CD4-positive, alpha-beta T cell treated with Interferon gamma for 1 hour (primary cell): ENCODE results near the gene NT5M.

ENCODE experiments used
- DNase-seq: peaks from one replicate; pipeline ENCODE4 v3.0.0-alpha.2; 2020

The NT5M gene

DNA sequence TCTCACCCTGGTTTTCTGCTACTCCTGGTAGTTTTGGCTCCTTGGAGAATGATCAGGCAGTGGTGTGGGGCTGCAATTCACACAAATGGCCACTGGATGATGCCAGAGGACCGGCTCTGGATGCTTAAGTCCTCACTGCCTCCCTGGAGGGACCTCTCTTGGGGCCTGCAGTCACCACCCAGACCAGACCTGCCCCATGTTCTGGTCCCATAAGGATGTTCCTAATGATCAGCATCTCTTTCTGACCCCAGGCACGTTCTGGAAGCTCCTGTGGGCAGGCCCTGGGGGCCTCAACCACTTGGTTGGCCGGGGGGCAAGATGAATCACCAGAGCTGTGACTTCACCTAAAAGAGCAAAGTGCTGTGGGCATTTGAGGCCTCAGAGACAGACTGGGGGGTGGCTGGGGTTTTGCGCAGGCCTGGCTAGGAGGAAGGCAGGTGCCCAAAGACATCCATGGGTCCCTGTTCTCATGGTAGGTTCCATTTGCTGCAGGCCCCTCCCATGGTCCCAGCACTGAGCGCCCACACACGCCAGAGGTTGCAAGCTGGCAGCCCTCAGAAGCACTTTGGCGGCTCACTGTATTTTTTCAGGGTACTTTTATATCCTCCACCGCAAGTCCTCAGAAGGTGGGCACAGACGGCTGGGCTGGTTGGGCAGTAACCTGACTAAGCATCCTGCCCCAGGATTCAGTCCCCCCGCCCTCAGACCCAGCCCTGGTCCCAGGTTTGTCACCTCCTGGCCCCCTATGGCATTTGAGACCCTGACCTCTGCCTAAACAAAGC, 53.2 kb downstream of the NT5M start:
- DNase-seq = peak; percentile 61

DNA sequence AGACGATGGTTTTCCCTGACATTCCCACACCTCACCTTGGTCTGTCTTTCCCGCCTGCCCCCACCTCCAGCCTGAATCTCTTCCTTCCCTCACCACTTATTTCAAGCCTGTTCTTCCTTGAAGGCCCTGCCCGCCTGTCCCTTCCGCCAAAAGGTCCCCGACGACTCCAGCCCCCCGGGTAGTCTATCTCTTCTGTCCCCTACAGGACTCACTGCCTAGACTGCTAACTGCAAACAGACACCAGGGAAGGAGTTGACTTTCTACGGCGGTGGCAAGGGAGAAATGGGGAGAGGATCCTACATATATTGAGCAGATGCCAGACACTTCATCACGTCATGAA, 53.7 kb downstream of the NT5M start:
- no peak for DNase-seq

DNA sequence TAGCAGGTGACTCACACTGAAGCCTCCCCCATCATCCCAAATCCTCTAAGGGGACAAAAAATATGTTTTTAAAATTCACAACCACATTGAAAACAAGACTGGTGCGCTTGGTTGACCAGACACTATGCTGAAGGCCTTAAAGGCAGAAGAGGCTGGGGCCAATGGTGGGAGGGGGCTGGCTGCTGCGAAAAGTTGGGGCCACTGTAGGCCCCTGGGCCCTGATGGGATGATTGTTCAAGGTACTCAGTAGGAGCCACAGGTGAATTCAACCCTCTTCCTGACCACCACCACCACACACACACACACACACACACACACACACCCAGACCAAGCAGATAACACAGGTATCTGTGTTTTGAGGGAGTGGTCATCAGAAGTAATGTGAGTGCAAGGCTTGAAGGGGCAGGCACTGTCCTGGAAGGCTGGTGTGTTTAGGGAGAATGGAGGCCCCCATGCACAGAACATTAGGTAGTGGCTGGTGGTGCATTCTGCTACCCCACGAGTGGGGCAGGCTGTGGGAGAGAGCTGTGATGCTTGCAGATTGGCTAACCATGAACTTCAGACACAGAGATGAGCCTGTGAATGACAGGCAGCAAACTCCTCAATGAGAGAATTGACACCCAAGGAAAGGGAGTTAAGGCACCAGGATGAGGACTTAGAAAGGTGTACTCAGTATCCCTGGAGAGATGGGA, 55.0 kb downstream of the NT5M start:
- no peak for DNase-seq

DNA sequence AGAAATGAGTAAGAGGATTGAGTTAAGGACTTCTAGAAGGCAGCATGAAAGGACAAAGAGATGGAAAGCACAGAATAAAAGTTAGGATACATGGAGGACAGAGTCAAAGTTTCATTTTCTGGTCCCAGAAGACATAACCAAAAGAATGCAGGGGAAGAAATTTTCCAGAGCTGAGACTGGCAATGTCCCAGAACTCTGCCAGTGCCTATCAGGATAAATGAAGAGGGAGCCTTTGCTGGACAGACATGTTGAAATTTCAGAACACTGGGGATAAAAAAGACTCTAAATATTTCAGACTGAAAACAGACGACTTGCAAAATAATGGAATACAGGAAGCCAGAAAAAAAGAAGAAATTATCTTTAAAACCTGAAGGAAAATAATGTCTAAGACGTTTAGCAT, 55.7 kb downstream of the NT5M start:
- DNase-seq = no peak

DNA sequence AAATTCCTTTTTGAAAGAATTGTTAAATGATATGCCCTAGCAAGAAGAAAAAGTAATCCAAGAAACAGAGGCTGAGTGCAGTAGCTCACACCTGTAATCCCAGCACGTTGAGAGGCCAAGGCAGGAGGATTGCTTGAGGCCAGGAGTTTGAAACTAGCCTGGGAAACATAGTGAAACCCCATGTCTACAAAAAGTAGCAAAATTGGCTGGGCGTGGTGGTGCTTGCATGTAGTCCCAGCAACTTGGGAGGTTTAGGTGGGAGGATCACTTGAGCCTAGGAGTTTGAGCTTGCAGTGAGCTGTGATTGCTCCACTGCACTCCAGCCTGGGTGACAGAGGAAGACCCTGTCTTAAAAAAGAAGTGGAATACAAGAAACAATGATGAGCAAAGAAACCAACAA, 56.1 kb downstream of the NT5M start:
- no peak for DNase-seq

DNA sequence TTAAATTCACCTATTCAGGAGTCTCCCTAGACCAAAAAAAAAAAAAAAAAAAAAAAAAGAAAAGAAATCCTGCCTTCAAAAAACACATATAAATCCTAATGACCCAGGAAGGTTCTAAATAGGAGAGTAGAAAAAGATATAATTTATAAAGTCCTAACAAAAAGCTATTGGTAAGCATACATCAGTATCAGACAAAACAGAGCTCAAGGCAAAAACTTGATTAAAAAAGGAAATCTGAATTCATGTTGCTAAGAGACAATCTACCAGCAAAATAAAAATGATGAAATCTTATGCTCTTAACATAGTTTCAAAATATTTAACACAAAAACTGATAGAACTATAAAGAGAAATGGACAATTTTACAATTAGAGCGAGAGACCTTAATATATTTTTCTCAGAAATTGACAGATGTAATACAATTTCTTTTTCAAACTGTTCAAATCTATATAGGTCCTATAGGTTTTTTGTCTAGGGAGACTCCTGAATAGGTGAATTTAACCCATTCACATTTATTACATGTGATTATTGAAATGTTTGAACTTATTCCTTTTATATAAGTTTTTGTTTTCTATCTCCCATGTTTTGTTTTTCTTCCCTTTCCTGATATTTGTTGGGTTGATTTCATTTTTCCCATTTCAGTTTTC, 57.0 kb downstream of the NT5M start:
- no peak for DNase-seq

DNA sequence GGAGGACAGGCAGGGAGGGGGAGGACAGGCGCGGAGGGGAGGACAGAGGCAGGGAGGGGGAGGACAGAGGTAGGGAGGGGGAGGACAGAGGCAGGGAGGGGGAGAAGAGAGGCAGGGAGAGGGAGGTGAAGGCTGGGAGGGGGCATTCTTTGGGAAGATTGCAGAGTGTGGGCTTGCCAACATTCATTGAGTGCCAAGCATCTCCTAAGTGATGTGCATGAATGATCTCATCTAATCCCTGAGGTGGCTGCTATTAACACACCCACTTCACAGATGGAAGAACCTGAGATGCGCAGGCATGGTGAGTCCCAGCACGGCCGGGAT, 58.3 kb downstream of the NT5M start:
- DNase-seq = no peak

DNA sequence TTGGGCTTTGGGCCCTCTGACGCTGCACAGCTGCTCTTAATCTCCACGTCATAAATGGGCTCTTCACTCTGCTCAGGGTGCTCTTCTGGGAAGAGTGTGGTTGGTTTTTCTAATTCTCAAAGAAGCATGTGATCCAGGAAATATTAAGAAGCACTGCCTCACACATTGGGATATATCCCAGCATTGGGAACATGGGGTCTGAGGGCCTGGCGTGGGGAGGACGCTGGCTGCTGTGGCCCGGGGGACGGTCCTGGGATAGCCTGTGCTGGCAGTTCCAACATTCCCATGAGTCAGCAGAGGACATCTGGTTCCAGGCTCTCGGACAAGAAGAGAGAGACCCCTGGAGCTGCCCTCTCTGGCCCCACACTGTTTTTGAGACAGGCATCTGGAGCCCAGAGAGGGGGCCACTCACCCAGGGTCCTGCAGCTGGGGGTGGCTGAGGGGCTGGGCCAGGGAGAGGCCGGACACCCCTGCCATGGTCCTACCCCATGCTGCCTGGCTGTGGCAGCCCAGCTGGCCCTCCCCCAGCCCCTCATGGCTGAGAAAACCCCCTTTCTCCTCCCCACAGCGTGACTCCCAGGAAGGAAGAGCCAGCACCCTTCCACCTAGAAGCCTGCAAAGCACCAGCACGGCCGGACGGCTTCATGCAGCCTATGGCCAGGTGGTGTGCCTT, 58.8 kb downstream of the NT5M start:
- DNase-seq = no peak

DNA sequence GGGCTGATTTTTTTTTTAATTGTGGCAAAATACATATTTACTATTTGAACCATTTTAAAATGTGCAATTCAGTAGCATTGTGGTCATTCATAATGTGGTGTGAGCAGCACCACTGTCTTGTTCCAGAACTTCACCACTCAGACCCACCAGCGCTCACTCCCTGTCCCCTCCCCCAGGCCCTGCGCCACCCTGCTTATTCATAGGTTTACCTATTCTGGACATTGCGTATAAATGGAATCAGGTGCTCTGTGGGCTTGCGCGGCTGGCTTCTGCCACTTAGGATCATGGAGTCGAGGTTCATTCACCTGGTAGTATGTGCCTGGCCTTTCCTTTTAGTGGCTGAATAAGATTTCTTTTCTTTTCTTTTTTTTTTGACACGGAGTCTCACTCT, 59.4 kb downstream of the NT5M start:
- DNase-seq = no peak

DNA sequence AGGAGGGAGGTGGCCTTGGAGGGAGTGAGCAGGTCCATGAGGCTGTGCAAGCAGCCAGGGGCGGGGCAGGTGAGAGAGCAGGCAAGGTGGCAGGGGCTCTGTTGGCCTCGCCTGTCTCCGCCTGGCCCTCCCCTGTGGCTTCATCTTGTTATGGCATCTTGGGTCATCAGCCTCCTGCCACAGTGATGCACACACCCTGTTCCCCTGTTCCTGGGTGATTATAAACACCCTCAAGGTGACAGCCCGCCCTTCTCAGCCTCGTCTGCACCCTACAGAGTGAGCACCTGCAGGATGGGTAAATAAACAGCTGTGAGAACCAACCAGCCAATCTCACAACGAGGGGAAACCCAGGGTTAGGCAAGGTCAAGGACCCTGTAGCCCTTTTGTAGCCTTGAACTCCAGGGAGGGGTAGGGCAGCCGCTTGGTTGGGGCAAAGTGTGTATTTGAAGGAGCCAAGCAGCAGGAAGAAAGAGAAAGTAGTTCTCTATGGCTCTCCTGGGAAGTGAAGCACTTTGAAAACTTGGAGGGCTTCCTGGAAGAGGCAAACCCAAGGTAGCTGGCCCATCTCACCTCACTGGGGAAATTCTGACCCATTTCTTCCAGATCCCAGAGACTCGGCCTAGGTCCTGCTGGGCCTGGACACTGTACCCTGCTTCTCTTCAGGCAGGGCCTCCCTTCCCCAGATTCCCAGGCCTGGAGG, 60.6 kb downstream of the NT5M start:
- peak; percentile 43 for DNase-seq

DNA sequence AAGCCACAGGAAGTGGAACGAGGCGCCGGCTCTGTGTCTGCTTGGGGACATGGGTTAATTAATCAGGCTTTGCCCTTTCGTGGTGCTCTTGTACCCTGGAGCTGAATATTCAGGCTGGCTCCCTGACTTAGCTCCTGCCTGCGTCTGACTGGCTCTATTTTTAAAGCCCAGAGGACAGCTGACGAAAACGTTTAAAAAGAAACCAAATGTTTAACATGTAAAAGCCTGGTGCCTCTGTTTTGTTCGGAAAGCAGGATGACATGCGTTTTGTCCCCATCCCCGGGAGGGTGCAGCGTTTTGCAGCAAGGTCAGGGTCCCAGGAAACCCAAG, 61.1 kb downstream of the NT5M start:
- DNase-seq = no peak

DNA sequence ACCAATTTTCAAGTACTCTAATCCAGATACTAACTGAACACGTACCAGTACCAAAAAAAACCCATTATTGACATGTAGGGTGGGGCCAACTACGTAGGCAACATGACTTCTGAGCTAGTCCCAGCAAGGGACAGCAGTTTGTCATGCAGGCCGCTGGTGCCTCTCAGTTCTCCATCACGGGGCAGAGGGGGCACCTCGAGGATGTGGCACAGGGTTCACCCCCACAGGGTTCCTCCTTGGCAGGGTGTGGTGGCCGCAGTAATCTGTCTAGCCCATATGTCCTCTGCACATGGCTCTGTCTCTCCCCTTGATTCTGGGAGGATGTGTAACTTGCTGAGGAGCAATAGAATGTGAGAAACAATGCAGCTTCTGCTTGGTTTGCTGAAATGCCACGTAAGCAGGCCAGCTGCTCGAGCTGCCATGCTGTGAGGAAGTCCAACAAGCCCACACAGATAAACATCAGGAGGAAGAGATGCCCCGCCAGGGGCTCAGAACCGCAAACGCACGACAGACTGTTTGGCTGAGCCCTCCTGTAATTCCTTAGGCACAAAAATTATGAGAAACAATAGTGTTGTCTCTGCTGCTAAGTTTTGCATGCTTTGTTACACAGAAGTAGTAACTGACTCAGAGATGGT, 62.4 kb downstream of the NT5M start:
- DNase-seq = no peak

DNA sequence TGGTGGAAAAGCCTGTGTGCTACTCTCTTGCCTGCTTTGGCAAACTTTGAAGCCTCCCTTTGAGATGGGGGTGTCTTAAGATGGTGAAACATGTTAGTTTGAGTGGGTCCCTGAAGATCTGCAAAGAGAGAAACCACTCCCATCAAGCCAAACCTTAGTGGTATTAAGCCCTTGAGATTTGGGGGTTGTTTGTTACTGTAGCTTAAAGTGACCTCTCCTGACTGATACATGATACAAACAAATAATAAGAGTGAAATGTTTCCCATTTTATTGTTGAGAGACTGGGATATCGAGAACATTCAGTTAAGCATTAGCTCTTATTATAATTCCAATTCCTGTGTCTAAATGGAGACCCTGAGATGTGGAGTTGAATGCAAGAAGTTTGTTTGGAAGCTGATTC, 63.1 kb downstream of the NT5M start:
- DNase-seq = no peak

DNA sequence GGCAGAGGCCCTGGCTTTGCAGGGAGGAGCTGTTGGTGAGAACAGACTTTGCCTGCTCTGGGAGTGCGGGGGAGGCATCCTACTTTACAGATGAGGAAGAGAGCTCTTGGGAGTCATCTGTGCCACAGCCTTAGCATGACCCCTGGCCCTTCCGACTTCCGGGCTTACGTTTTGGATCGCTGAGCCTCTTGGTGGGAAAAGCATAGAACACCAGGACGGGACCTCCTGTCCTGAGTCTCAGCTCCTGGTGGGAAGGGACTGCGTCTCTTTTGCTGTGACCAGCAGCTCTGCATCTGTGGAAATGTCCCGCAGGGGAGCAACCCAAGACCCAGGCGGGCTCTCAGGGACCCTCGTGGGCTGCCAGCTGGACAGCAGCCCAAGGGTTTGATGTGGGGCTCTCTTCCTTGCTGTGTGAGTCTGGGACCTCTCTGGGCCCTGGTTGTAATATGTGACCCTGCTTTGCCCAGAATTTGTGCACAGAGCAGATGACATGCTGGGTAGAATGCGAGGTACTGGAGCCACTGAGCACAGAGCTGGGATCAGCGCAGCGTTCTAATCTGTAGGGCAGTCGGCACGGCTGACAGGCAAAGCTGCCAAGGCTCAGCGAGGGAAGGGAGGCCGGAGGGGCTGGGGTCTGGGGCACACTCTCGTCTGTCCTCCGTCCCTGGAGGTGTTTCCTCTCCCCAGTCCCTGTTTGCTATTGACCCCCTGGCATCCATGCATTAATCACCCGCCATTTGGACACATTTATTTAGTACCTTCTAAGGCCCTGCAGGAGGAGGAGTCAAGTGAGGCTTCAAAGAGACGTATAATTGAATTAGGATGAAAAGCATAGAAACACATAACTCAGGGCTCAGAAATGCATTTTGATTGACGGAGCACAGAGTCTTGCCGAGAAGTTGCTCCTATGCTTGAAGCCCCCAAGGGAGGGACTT, 64.0 kb downstream of the NT5M start:
- DNase-seq = no peak

DNA sequence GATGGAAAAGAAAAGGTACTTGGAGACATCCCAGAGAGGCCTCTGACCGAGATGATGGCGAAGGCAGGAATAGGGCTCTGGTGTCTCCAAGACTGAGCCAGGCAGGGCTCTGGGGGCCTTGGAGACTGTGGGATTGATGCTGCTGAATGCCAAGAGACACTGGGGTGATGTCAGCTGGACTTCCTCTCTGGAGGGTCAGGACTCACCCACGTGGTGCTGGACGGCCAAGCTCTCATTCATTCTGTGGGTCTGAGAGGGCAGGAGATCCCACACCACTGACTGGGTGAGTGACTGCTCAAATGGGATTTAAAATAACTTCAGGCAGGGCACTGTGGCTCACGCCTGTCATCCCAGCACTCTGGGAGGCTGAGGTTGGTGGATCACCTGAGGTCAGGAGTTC, 64.8 kb downstream of the NT5M start:
- DNase-seq = no peak

DNA sequence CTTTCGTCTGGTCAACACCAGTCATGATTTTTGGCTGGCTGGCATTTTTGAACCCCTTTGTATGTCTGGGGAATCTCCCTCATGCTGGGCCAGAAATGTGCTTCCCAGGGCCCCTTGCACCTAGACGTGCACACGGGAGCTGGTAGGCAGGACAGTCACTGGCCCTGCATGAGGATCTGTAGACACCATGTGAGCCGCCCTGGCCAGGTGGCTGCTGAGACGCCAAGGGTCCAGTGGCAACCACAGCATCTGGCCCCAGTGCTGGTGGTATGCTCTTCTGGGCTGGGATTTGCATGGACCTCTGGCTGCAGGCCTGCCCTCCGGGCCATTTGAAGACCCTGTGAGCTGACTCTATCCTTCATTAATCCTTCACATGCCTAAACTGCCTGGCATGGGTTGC, 67.5 kb downstream of the NT5M start:
- no peak for DNase-seq

DNA sequence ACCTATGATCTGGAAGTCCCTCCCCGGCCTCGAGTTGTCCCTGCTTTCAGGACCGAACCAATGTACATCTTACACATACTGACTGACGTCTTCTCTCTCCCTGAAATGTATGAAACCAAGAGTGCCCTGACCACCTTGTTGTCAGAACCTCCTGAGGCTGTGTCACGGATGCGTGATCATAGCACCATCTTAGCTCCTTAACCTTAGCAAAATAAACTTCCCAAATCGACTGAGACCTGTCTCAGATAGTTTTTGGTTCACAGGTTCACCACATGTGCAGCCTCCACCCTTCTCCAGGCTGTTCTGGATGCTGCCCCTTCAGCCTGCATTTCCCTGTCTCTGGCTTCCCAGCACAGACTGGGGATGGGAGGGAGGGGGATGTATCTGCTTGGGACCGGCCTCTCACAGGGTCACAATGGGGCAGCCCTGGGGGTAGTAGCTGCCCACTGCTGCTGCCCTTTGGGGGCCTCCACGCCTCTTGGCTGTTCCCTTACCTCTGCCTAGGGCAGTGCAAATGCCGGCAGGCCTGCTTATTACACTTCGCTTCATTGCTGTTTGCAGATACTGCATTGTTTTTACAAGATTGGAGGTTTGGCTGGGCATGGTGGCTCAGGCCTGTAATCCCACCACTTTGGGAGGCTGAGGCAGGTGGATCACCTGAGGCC, 69.8 kb downstream of the NT5M start:
- no peak for DNase-seq

DNA sequence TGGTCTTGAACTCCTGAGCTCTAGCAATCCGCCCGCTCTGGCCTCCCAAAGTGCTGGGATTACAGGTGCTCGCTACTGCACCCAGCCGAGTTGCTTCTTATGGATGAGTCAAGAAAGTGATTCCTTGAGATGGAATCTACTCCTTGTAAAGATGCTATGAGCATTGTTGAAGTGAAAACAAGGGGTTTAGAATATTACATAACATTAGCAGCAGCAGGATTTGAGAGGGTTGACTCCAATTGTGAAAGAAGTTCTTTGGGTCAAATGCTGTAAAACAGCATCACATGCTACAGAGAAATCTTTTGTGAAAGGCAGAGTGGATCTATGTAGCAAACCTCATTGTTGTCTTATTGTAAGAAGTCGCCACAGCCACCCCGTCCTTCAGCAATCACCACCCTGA, 72.7 kb downstream of the NT5M start:
- no peak for DNase-seq

DNA sequence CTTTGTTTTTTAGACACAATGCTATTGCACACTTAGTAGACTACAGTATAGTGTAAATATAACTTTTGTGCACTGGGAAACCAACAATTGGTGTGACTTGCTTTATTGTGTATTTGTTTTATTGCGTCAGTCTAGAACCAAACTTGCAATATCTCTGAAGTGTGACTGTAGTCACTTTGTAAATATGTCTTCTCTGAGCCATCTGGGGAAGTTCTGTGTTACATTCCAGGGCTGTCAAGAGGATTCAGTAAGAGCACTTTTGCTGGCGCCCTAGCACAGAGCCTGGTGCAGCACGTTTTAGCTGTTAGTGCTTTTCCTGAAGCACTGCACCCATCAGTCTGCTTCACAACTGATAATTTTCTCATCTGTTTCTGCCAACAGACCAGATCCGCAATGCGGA, 73.2 kb downstream of the NT5M start:
- DNase-seq = no peak

DNA sequence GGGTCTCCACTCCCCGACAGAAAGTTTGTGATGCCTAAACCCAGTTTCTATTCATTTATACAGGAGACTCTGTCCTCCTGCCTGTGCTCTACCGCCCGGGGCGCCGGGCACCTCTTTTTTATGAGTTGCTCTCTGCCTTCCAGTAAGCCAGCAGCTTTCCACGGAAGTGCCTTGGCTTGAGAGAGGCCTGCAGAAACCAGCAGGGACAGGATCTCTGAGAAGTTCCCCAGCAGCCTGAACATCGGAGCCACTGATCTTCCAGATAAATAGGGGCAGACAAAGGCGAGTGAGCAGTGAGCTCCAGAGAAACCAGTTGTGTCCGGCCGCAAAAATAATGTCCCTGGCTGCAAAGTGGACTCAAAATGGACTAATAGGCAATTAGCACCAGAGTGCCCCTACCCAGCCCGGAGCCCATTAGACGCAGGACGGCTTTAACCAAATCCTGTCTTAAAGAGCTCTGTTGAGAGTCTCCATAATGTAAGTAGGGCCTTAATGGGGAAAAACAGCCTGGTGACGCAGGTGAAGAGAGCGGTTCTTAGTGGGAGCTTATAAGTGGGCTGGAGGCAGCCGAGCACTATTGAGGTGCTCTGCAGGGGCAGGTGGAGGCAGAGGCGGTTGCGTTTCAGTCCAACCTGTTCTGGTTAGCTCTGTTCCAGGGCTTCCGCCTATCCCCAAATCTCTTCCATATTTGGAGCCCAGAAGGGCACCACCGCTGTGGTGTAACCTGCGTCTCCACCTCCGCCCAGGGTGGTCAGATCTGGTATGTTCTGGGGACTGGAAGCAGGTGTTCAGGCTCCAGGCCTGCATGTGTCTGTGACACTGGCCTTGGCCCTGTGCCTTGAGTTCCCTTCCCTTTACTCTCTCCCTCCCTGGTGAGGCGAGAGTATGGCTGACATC, 74.1 kb downstream of the NT5M start:
- DNase-seq = no peak
